K562 (cell line): ENCODE results near the gene SREBF1. TPM values are rescaled to one million over a fixed set of nuclear protein-coding genes. Genes with fewer than 3 reads are reported as not detected.

Source experiments
- CBFB ChIP-seq: sonication (generic); formaldehyde crosslinking; IDR thresholded peaks from 2 replicates; pipeline ENCODE4 v1.4.0; 2020; ENCODE audit warnings: mild to moderate bottlenecking, missing genetic modification reagents
- CXXC5 ChIP-seq: fragments of 250-450 bp; sonication (Bioruptor Pico); IDR thresholded peaks from 2 replicates; pipeline ENCODE4 v1.8.0; 2022; ENCODE audit warnings: inconsistent platforms, mild to moderate bottlenecking, moderate library complexity
- HDAC2 ChIP-seq: fragments of 450-650 bp; IDR thresholded peaks from 2 replicates; pipeline ENCODE4 v1.6.1; 2016; ENCODE audit warnings: mild to moderate bottlenecking
- HDAC6 ChIP-seq: IDR thresholded peaks from 2 replicates; pipeline ENCODE4 v1.6.1; 2012; ENCODE audit warnings: low read depth, mild to moderate bottlenecking, control low read depth, inconsistent platforms, low read length, moderate library complexity
- NR2F6 ChIP-seq: fragments of 450-650 bp; formaldehyde crosslinking; IDR thresholded peaks from 2 replicates; pipeline ENCODE4 v1.4.0; 2020; ENCODE audit warnings: mild to moderate bottlenecking
- RUNX1 ChIP-seq: sonication (generic); IDR thresholded peaks from 2 replicates; pipeline ENCODE4 v1.6.1; 2016; ENCODE audit warnings: antibody characterized with exemption, low read depth
- THAP12 ChIP-seq: fragments of 250-450 bp; sonication (Bioruptor Pico); IDR thresholded peaks from 2 replicates; pipeline ENCODE4 v1.9.0; 2021; ENCODE audit warnings: mild to moderate bottlenecking, inconsistent platforms
- ZNF224 ChIP-seq: sonication (generic); formaldehyde crosslinking; IDR thresholded peaks from 2 replicates; pipeline ENCODE4 v1.8.0; 2022; ENCODE audit warnings: mild to moderate bottlenecking, missing genetic modification reagents
- ZNF316 ChIP-seq: fragments of 450-650 bp; IDR thresholded peaks from 2 replicates; pipeline ENCODE4 v1.6.1; 2016
- polyA plus RNA-seq, 8 experiments: library from polyadenylated mRNA; depleted of rRNA in 4 of 8; stranded (reverse) in 5 of 8; unstranded in 3 of 8; fragments of >200 nt; fragmentation: Nextera tagmentation in 2 of 8; fragmentation: Illumina TruSeq in 1 of 8; extraction: Ambion mirVana in 2 of 8; extraction: Trizol in 1 of 8; gene quantifications; 2 replicates each; pipeline versions ENCODE4 v1.2.1 to v1.2.3, GENCODE V29; 2011 to 2014; ENCODE audit warnings: inconsistent platforms in 1 of 8, missing spikeins in 1 of 8
- total RNA-seq, 7 experiments: library from RNA; depleted of rRNA in 6 of 7; stranded (reverse); fragments of >200 nt in 6 of 7; fragmentation: Illumina TruSeq in 2 of 7; extraction: Trizol in 2 of 7; gene quantifications; 2 replicates each; pipeline versions ENCODE4 v1.2.1 to v1.2.3, GENCODE V29; 2011 to 2021; ENCODE audit warnings: low replicate concordance in 1 of 7
- TF ChIP-seq, protein P1 (sequence below): sonication (generic); formaldehyde crosslinking; IDR thresholded peaks from 2 replicates; pipeline ENCODE4 v1.8.1; 2022; ENCODE audit warnings: missing genetic modification reagents

SREBF1 gene
- total and polyA plus RNA-seq, 9 of the 15 experiments (the other 6 are each of a cell fraction or from before 2014, with no cell fraction given): 1.6 to 169 (median 69.4) TPM

- TF ChIP-seq THAP12 (no peak), CXXC5 (CRISPR knock-in tag) (no peak), RUNX1 (no peak), HDAC6 (no peak), NR2F6 (CRISPR knock-in tag) (no peak), ZNF224 (CRISPR knock-in tag) (no peak), CBFB (CRISPR knock-in tag) (no peak), HDAC2 (no peak), ZNF316 (no peak)
- TF ChIP-seq, protein P1, sequence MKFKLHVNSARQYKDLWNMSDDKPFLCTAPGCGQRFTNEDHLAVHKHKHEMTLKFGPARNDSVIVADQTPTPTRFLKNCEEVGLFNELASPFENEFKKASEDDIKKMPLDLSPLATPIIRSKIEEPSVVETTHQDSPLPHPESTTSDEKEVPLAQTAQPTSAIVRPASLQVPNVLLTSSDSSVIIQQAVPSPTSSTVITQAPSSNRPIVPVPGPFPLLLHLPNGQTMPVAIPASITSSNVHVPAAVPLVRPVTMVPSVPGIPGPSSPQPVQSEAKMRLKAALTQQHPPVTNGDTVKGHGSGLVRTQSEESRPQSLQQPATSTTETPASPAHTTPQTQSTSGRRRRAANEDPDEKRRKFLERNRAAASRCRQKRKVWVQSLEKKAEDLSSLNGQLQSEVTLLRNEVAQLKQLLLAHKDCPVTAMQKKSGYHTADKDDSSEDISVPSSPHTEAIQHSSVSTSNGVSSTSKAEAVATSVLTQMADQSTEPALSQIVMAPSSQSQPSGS (CRISPR knock-in tag): no peak
Measured at GRCh38 chr17:17807440-17807839, 29.3 kb downstream of the SREBF1 start (continued).
